T-helper 22 cell (primary cell): ENCODE results near the gene EPB41.
"Not testable (repeated sequence)": the region's sequence is repeated elsewhere in the genome, so short reads cannot be mapped to it uniquely, and the experiment has no call there.

Source experiments
- DNase-seq: peaks from one replicate; pipeline ENCODE4 v3.0.0-alpha.2; 2020; ENCODE audit warnings: low read depth

EPB41 gene

GRCh38 chr1:29112705-29113412 is 198.5 kb downstream of the EPB41 start:
- DNase-seq = no peak

- no peak for DNase-seq
Measured at GRCh38 chr1:29113413-29114117, 199.2 kb downstream of the EPB41 start.

GRCh38 chr1:29114654-29115053 is 200.3 kb downstream of the EPB41 start:
- DNase-seq = no peak

- DNase-seq = no peak
Measured at GRCh38 chr1:29117381-29117780, 203.0 kb downstream of the EPB41 start.

- no peak for DNase-seq
Measured at GRCh38 chr1:29119121-29119929, 205.0 kb downstream of the EPB41 start.

GRCh38 chr1:29120367-29120766 is 206.0 kb downstream of the EPB41 start:
- no peak for DNase-seq

GRCh38 chr1:29120947-29121485 is 206.6 kb downstream of the EPB41 start:
- DNase-seq = peak; percentile 25

- DNase-seq = no peak
Measured at GRCh38 chr1:29121516-29121935, 207.2 kb downstream of the EPB41 start.

- no peak for DNase-seq
Measured at GRCh38 chr1:29121936-29122681, 207.7 kb downstream of the EPB41 start.

- no peak for DNase-seq
Measured at GRCh38 chr1:29122682-29123052, 208.3 kb downstream of the EPB41 start.

GRCh38 chr1:29123053-29123886 is 208.9 kb downstream of the EPB41 start:
- DNase-seq = no peak

GRCh38 chr1:29123887-29124365 is 209.6 kb downstream of the EPB41 start, which contains the start of gene TMEM200B:
TSS of gene TMEM200B (minus strand) at chr1:29123903. CDS start at chr1:29121828, 2,075 bp downstream.
- no peak for DNase-seq

- DNase-seq = no peak
Measured at GRCh38 chr1:29124366-29125236, 210.2 kb downstream of the EPB41 start.

GRCh38 chr1:29125237-29125641 is 210.9 kb downstream of the EPB41 start:
- DNase-seq = no peak

- DNase-seq = no peak
Measured at GRCh38 chr1:29125788-29126187, 211.4 kb downstream of the EPB41 start.

- DNase-seq = no peak
Measured at GRCh38 chr1:29126198-29126597, 211.8 kb downstream of the EPB41 start.

- no peak for DNase-seq
Measured at GRCh38 chr1:29128739-29129138, 214.4 kb downstream of the EPB41 start.

GRCh38 chr1:29129916-29130315 is 215.5 kb downstream of the EPB41 start:
- DNase-seq = no peak

- DNase-seq = not testable (repeated sequence)
Measured at GRCh38 chr1:29131056-29131455, 216.7 kb downstream of the EPB41 start.
